Stomach smooth muscle (tissue), 2 donors: Measurements from ENCODE around the gene CHMP2B.
A peak's percentile ranks its signal among the peaks of the same experiment; 100 is the strongest.

ENCODE experiments used
- H3K27ac ChIP-seq: one replicate; pipeline ENCODE4 v1.7.0; 2013; ENCODE audit warnings: mild to moderate bottlenecking, low read length, inconsistent platforms
- H3K27me3 ChIP-seq, 2 donors: one replicate each; pipeline ENCODE4 v1.7.0; 2013; ENCODE audit warnings: low read length in 2 of 2; ENCODE audit not compliant: insufficient read depth in 2 of 2, control insufficient read depth in 1 of 2
- H3K36me3 ChIP-seq, 2 donors: one replicate each; pipeline ENCODE4 v1.7.0; 2013; ENCODE audit warnings: low read length in 2 of 2; ENCODE audit not compliant: control insufficient read depth in 2 of 2, insufficient read depth in 2 of 2
- H3K4me1 ChIP-seq: one replicate; pipeline ENCODE4 v1.7.0; 2013; ENCODE audit warnings: low read length; ENCODE audit not compliant: control insufficient read depth, insufficient read depth
- H3K4me3 ChIP-seq, 2 donors: one replicate each; pipeline ENCODE4 v1.7.0; 2013; ENCODE audit warnings: low read length in 2 of 2
- H3K9ac ChIP-seq, 2 donors: one replicate each; pipeline ENCODE4 v1.7.0; 2013; ENCODE audit warnings: low read length in 2 of 2, mild to moderate bottlenecking in 1 of 2
- H3K9me3 ChIP-seq, 2 donors: one replicate each; pipeline ENCODE4 v1.7.0; 2013; ENCODE audit warnings: low read length in 2 of 2; ENCODE audit not compliant: control insufficient read depth in 2 of 2
- donor health status: healthy.
- donor health status: Pancreatic carcinoma.

Gene CHMP2B

GRCh38 chr3:87200060-87200647, 27.0 kb upstream of the CHMP2B start:
- no peaks in the 10 kb centered on the region for H3K27me3 ChIP-seq
- H3K9me3 ChIP-seq, result no peaks in the 10 kb centered on the region
- no peaks in the 10 kb centered on the region for H3K4me1 ChIP-seq
- H3K36me3 ChIP-seq, result no peaks in the 10 kb centered on the region
- H3K9ac ChIP-seq, result no peak overlapping the region
- no peak overlapping the region for H3K4me3 ChIP-seq
- no peak overlapping the region for H3K27ac ChIP-seq

GRCh38 chr3:87201727-87202126, 25.4 kb upstream of the CHMP2B start:
- H3K36me3 ChIP-seq, result no peaks in the 10 kb centered on the region
- H3K4me1 ChIP-seq, result no peaks in the 10 kb centered on the region
- H3K9ac ChIP-seq, result no peak overlapping the region
- no peaks in the 10 kb centered on the region for H3K9me3 ChIP-seq
- no peak overlapping the region for H3K4me3 ChIP-seq
- H3K27me3 ChIP-seq, result no peaks in the 10 kb centered on the region
- no peak overlapping the region for H3K27ac ChIP-seq

- no peak overlapping the region for H3K27ac ChIP-seq
- no peaks in the 10 kb centered on the region for H3K4me1 ChIP-seq
These were observed 23.3 kb upstream of the CHMP2B start for GRCh38 chr3:87203809-87204208.

GRCh38 chr3:87206070-87206469, 21.0 kb upstream of the CHMP2B start:
- Histone ChIP-seq H3K9me3 (no peaks in the 10 kb centered on the region), H3K4me1 (no peaks in the 10 kb centered on the region), H3K27ac (no peak overlapping the region), H3K36me3 (no peaks in the 10 kb centered on the region), H3K4me3 (no peak overlapping the region), H3K27me3 (no peaks in the 10 kb centered on the region), H3K9ac (no peak overlapping the region)

More at GRCh38 chr3:87203809-87204208, 23.3 kb upstream of the CHMP2B start:
- no peaks in the 10 kb centered on the region for H3K27me3 ChIP-seq
- no peak overlapping the region for H3K4me3 ChIP-seq
- no peaks in the 10 kb centered on the region for H3K9me3 ChIP-seq
- no peak overlapping the region for H3K9ac ChIP-seq
- no peaks in the 10 kb centered on the region for H3K36me3 ChIP-seq

- Histone ChIP-seq H3K36me3 (no peaks in the 10 kb centered on the region), H3K9me3 (no peaks in the 10 kb centered on the region), H3K4me1 (no peaks in the 10 kb centered on the region), H3K9ac (no peak overlapping the region), H3K27me3 (no peaks in the 10 kb centered on the region), H3K4me3 (no peak overlapping the region), H3K27ac (no peak overlapping the region)
These were observed 20.5 kb upstream of the CHMP2B start for GRCh38 chr3:87206635-87207034.

GRCh38 chr3:87207460-87207859, 19.6 kb upstream of the CHMP2B start:
- Histone ChIP-seq H3K4me3 (no peak overlapping the region), H3K27me3 (no peaks in the 10 kb centered on the region), H3K9ac (no peak overlapping the region), H3K9me3 (no peaks in the 10 kb centered on the region), H3K36me3 (no peaks in the 10 kb centered on the region), H3K27ac (no peak overlapping the region), H3K4me1 (no peaks in the 10 kb centered on the region)

GRCh38 chr3:87209111-87209510, 18.0 kb upstream of the CHMP2B start:
- no peak overlapping the region for H3K9ac ChIP-seq
- H3K9me3 ChIP-seq, result no peaks in the 10 kb centered on the region
- H3K4me3 ChIP-seq, result no peak overlapping the region
- no peaks in the 10 kb centered on the region for H3K4me1 ChIP-seq
- H3K36me3 ChIP-seq, result no peaks in the 10 kb centered on the region
- no peaks in the 10 kb centered on the region for H3K27me3 ChIP-seq
- no peak overlapping the region for H3K27ac ChIP-seq

- H3K27me3 ChIP-seq, result no peaks in the 10 kb centered on the region
- H3K4me3 ChIP-seq, result no peak overlapping the region
- H3K36me3 ChIP-seq, result no peaks in the 10 kb centered on the region
- no peaks in the 10 kb centered on the region for H3K4me1 ChIP-seq
- H3K27ac ChIP-seq, result no peak overlapping the region
- H3K9me3 ChIP-seq, result no peaks in the 10 kb centered on the region
- no peak overlapping the region for H3K9ac ChIP-seq
These were observed 8.5 kb upstream of the CHMP2B start for GRCh38 chr3:87218560-87218959.

GRCh38 chr3:87219611-87220010, 7.5 kb upstream of the CHMP2B start:
- Histone ChIP-seq H3K4me1 (no peaks in the 10 kb centered on the region), H3K27me3 (no peaks in the 10 kb centered on the region), H3K9me3 (no peaks in the 10 kb centered on the region), H3K27ac (no peak overlapping the region), H3K4me3 (no peak overlapping the region), H3K9ac (no peak overlapping the region), H3K36me3 (no peaks in the 10 kb centered on the region)

- Histone ChIP-seq H3K9ac (no peak overlapping the region), H3K27ac (no peak overlapping the region), H3K4me3 (no peak overlapping the region), H3K9me3 (no peaks in the 10 kb centered on the region), H3K4me1 (no peaks in the 10 kb centered on the region), H3K27me3 (no peaks in the 10 kb centered on the region), H3K36me3 (no peaks in the 10 kb centered on the region)
These were observed 1.4 kb upstream of the CHMP2B start for GRCh38 chr3:87225659-87226058.

- Histone ChIP-seq H3K4me1 (no peaks in the 10 kb centered on the region), H3K36me3 (no peaks in the 10 kb centered on the region), H3K27me3 (no peaks in the 10 kb centered on the region), H3K4me3 (peak overlapping the region; percentile 93 to 99), H3K9me3 (no peaks in the 10 kb centered on the region), H3K9ac (peak overlapping the region; percentile 90 to 96), H3K27ac (no peak overlapping the region)
These were observed 681 bp downstream of the CHMP2B start for GRCh38 chr3:87227835-87228144.
